Calu3 (cell line): ENCODE data around the gene TCAP. TPM values are rescaled to one million over a fixed set of nuclear protein-coding genes. Genes with fewer than 3 reads are reported as not detected.

Experiments
- BruUV-seq: library from RNA; stranded (reverse); fragments of 400-500 nt; replicated peaks from 2 replicates; lab custom pipeline; 2021; lab: Mats Ljungman, UMichigan
- CTCF ChIA-PET: fragments of 300-600 bp; sonication (Branson Sonifier 250); formaldehyde crosslinking; loops from one replicate; lab custom pipeline; 2022; ENCODE audit warnings: antibody characterized with exemption; lab: Charles Lee
- DNase-seq: peaks from one replicate; pipeline ENCODE4 v3.0.0; 2022
- H3K27ac Mint-ChIP-seq: one replicate; pipeline ENCODE4 v1.8.0; 2022; ENCODE audit warnings: mixed read lengths; ENCODE audit not compliant: unreplicated experiment
- H3K27me3 Mint-ChIP-seq: one replicate; pipeline ENCODE4 v1.8.0; 2022; ENCODE audit warnings: mixed read lengths; ENCODE audit not compliant: unreplicated experiment
- H3K36me3 Mint-ChIP-seq: one replicate; pipeline ENCODE4 v1.8.0; 2022; ENCODE audit warnings: mild to moderate bottlenecking, moderate library complexity, mixed read lengths; ENCODE audit not compliant: insufficient read depth, unreplicated experiment
- H3K4me1 Mint-ChIP-seq: one replicate; pipeline ENCODE4 v1.8.0; 2022; ENCODE audit warnings: mild to moderate bottlenecking, low read depth, mixed read lengths; ENCODE audit not compliant: unreplicated experiment
- H3K4me3 Mint-ChIP-seq: one replicate; pipeline ENCODE4 v1.8.0; 2022; ENCODE audit warnings: mild to moderate bottlenecking, low read depth, moderate library complexity, mixed read lengths; ENCODE audit not compliant: unreplicated experiment
- H3K9me3 Mint-ChIP-seq: one replicate; pipeline ENCODE4 v1.8.0; 2022; ENCODE audit warnings: low read depth, mixed read lengths; ENCODE audit not compliant: unreplicated experiment
- CTCF ChIP-seq: fragments of 200-600 bp; IDR thresholded peaks from one replicate; pipeline ENCODE4 v1.8.0; 2022; ENCODE audit warnings: antibody characterized with exemption; ENCODE audit not compliant: unreplicated experiment
- intact Hi-C: fragments of 100-400 bp; cut with micrococcal nuclease; formaldehyde crosslinking; loops from one replicate; pipeline ENCODE4 v1.10.0; 2022; ENCODE audit not compliant: unreplicated experiment
- total RNA-seq: library from RNA; stranded (reverse); gene quantifications from 2 replicates; pipeline ENCODE4 v1.2.3, GENCODE V29; 2022

Gene TCAP
- total RNA-seq, 1 experiment from 2014 or later: 51.5 TPM

DNA sequence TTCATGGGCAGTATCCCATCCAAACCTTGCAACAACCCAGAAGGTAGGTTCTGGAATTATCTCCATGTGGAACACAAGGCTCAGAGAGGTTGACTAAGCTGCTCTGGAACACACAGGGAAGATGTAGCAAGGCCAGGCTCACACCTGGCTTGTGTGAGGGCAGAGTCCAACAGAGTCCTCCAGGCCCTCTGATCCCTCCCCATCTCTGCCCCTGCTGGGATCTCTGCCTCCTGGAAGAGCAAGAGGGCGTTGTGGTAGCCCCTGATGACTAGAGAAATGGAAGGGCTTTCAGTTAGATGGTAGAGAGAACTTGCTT is 45.4 kb upstream of the TCAP start:
- Mint-ChIP-seq H3K36me3 (peaks cover 64% of the 10 kb centered on the region), H3K27ac (no peak overlapping the region), H3K4me3 (no peak overlapping the region), H3K27me3 (peaks cover 83% of the 10 kb centered on the region), H3K9me3 (no peaks in the 10 kb centered on the region), H3K4me1 (peaks cover 53% of the 10 kb centered on the region)
- TF ChIP-seq CTCF: no peak
- DNase-seq: peak; percentile 83
- CTCF ChIA-PET: interaction anchor here (0.5 to 161.2 kb wide), 36 partner anchors 1 to 883 kb away, joined by 3 to 42089 read pairs (median 6); partner anchors contain the start of genes CSF3, ERBB2, GRB7 and GSDMA
- intact Hi-C loops: loop anchor here (5.0 kb wide), 2 partner anchors 478 to 798 kb away; partner anchors contain the start of gene TOP2A
- no TSS peak for BruUV-seq

DNA sequence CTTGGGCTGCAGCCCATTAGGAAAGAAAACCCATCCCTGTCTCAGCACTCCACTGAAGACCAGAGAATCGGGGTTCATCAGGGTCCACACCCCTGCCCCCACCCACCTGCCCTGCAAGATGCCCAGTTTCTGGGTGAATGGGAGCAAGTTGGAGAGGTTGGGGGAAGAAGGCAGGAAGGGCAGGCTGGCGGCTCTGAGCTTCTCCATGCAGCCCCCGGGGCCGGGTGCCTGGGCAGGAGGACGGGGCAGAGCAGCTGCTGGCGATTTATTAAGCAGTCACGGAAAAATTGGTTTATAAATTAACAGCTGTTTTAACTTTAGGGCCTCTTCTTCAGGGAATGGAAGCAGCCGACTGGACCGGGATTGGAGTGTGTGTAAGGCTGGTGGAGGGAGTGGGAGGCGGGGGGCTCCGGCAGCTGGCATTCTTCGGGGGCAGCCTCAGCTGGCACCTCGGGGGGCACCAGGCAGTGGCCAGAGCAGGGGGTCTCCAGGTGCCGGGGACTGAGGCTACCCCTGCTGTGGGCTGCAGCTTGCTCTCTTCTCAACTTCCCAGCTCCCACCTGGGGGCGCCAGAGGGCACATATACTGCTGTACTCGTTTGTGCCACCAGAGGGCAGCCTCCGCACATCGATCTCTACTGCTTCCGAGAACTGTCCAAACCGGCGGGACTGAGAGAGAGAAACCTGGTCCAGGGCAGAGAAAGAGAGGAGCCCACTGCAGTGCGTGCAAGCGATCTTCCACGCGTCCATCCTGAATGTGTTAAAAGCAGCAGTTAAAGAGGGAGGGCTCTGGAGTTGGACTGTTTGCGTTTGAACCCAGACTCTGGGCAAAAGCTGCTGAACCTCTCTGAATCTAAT is 43.4 kb upstream of the TCAP start:
- Mint-ChIP-seq H3K27ac (peak overlapping the region; percentile 3), H3K36me3 (peaks cover 59% of the 10 kb centered on the region), H3K27me3 (peaks cover 83% of the 10 kb centered on the region), H3K4me3 (peak overlapping the region; percentile 18), H3K4me1 (peaks cover 55% of the 10 kb centered on the region), H3K9me3 (no peaks in the 10 kb centered on the region)
- TF ChIP-seq CTCF: no peak
- BruUV-seq: no TSS peak
- intact Hi-C loops: loop anchor here (1.0 to 5.0 kb wide), 20 partner anchors 13 to 1229 kb away; partner anchors contain the start of genes ERBB2, IKZF3, MIEN1 and PGAP3
- peak; percentile 100 for DNase-seq
- CTCF ChIA-PET: interaction anchor here (0.5 to 161.2 kb wide), 124 partner anchors 1 to 1912 kb away, joined by 3 to 42089 read pairs (median 5); partner anchors contain the start of genes CASC3, CDK12, CSF3 and ERBB2

DNA sequence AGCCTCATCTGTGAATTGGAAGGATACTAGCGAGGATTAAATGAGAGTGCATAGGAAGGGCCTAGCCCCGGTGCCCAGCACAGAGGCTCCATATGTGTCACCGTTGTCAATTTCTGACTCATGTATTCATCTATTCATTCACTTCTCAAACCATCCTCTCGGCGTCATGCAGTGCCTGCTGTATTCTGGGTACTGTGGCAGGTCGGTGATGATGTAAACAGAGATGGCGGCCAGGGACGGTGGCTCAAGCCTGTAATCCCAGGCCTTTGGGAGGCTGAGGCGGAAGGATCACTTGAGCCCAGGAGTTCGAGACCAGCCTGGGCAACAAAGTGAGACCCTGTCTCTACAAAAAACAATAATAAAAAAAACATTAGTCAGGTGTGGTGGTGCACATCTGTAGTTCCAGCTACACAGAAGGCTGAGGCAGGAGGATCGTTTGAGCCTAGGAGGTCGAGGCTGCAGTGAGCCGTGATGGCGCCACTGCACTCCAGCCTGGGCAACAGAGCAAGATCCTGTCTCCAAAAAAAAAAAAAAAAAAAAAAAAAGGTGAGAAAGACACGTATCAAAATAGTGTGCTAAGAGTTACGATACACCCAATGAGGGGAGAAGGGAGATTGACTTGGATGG is 42.7 kb upstream of the TCAP start:
- Mint-ChIP-seq H3K36me3 (peaks cover 53% of the 10 kb centered on the region), H3K9me3 (no peaks in the 10 kb centered on the region), H3K4me3 (peak overlapping the region; percentile 18), H3K27ac (peak overlapping the region; percentile 3), H3K4me1 (peaks cover 50% of the 10 kb centered on the region), H3K27me3 (peaks cover 83% of the 10 kb centered on the region)
- CTCF ChIA-PET: interaction anchor here (0.6 to 161.2 kb wide), 72 partner anchors 2 to 1196 kb away, joined by 3 to 42089 read pairs (median 9); partner anchors contain the start of genes CASC3, CDK12, CSF3 and ERBB2
- intact Hi-C loops: loop anchor here (1.0 to 5.0 kb wide), 26 partner anchors 12 to 1228 kb away; partner anchors contain the start of genes ERBB2, IKZF3, MIEN1 and PGAP3
- DNase-seq: peak; percentile 71
- no peak for TF ChIP-seq CTCF
- BruUV-seq: no TSS peak

- CTCF ChIA-PET: interaction anchor here (0.5 to 161.2 kb wide), 95 partner anchors 3 to 1252 kb away, joined by 3 to 42089 read pairs (median 5); partner anchors contain the start of genes CASC3, CDK12, CSF3 and ERBB2
- Mint-ChIP-seq H3K9me3 (no peaks in the 10 kb centered on the region), H3K4me3 (peak overlapping the region; percentile 8), H3K27ac (peak overlapping the region; percentile 2), H3K4me1 (peaks cover 46% of the 10 kb centered on the region), H3K36me3 (peaks cover 43% of the 10 kb centered on the region), H3K27me3 (peaks cover 83% of the 10 kb centered on the region)
- no peak for TF ChIP-seq CTCF
- no peak for DNase-seq
- BruUV-seq: no TSS peak
- intact Hi-C loops: loop anchor here (1.0 to 5.0 kb wide), 10 partner anchors 77 to 1227 kb away; partner anchors contain the start of genes ERBB2 and TOP2A
Observed at GRCh38 chr17:39623356-39623950, 41.7 kb upstream of the TCAP start.
